ENCODE data around the gene PTGR2.
"Not testable (repeated sequence)": the region's sequence is repeated elsewhere in the genome, so short reads cannot be mapped to it uniquely, and the experiment has no call there.

PTGR2 gene

GRCh38 chr14:73903028-73903427 is 51.4 kb downstream of the PTGR2 start:
- ChIA-PET POLR2A (no interaction called here), CTCF (no interaction called here)
- no peak for DNase-seq (ENCODE audit: extremely low spot score)
- no peak for TF ChIP-seq CTCF (IDR thresholded peaks at IDR 0.05; ENCODE audit: control extremely low read depth, extremely low read depth, low read depth, missing control alignments)

GRCh38 chr14:73909681-73910080 is 58.0 kb downstream of the PTGR2 start:
- POLR2A ChIA-PET: no interaction called here
- no peak for TF ChIP-seq CTCF (IDR thresholded peaks at IDR 0.05; ENCODE audit: control extremely low read depth, extremely low read depth, low read depth, missing control alignments)
- CTCF ChIA-PET: no interaction called here
- DNase-seq (ENCODE audit: extremely low spot score): no peak

GRCh38 chr14:73913256-73913655 is 61.6 kb downstream of the PTGR2 start:
- TF ChIP-seq CTCF (IDR thresholded peaks at IDR 0.05; ENCODE audit: control extremely low read depth, extremely low read depth, low read depth, missing control alignments): no peak
- ChIA-PET POLR2A (no interaction called here), CTCF (interaction anchor here (0.8 to 1.2 kb wide), 4 partner anchors 17 to 184 kb away, joined by 3 to 4 read pairs (median 3); no protein-coding TSS in a partner anchor)
- no peak for DNase-seq (ENCODE audit: extremely low spot score)

GRCh38 chr14:73916324-73916723 is 64.7 kb downstream of the PTGR2 start:
- ChIA-PET CTCF (interaction anchor here (1.2 to 1.8 kb wide), 2 partner anchors 9 to 20 kb away, joined by 3 to 7 read pairs; no protein-coding TSS in a partner anchor), POLR2A (no interaction called here)
- TF ChIP-seq CTCF (IDR thresholded peaks at IDR 0.05; ENCODE audit: control extremely low read depth, extremely low read depth, low read depth, missing control alignments): no peak

GRCh38 chr14:73919457-73919856 is 67.8 kb downstream of the PTGR2 start:
- DNase-seq (ENCODE audit: extremely low spot score); POLR2A ChIA-PET: not testable (repeated sequence)
- CTCF ChIA-PET: interaction anchor here (1.4 kb wide), 1 partner anchor 30 kb away, joined by 4 read pairs; the partner anchor contains the start of genes COQ6 and FAM161B

More at GRCh38 chr14:73916324-73916723, 64.7 kb downstream of the PTGR2 start:
- DNase-seq (ENCODE audit: extremely low spot score): no peak

- ChIA-PET POLR2A (no interaction called here), CTCF (interaction anchor here (0.6 to 1.4 kb wide), 2 partner anchors 8 to 9 kb away, joined by 3 read pairs; no protein-coding TSS in a partner anchor)
- no peak for DNase-seq (ENCODE audit: extremely low spot score)
- TF ChIP-seq CTCF (IDR thresholded peaks at IDR 0.05; ENCODE audit: control extremely low read depth, extremely low read depth, low read depth, missing control alignments): no peak
Measured at GRCh38 chr14:73924337-73924736, 72.7 kb downstream of the PTGR2 start.
